Progenitor cell of endocrine pancreas (in vitro differentiated cells): ENCODE data around the gene CLIC1. TPM values are rescaled to one million over a fixed set of nuclear protein-coding genes. Genes with fewer than 3 reads are reported as not detected.
A peak's percentile ranks its signal among the peaks of the same experiment; 100 is the strongest.

Experiments
- DNase-seq: peaks from one replicate; pipeline ENCODE4 v3.0.0; 2021; ENCODE audit warnings: low spot score; ENCODE audit not compliant: unreplicated experiment
- H3K27ac Mint-ChIP-seq: 2 replicates; pipeline ENCODE4 v1.8.0; 2021; ENCODE audit warnings: mild to moderate bottlenecking, moderate library complexity, mixed read lengths
- H3K27me3 Mint-ChIP-seq: 2 replicates; pipeline ENCODE4 v1.8.0; 2021; ENCODE audit warnings: mixed read lengths
- H3K36me3 Mint-ChIP-seq: 2 replicates; pipeline ENCODE4 v1.8.0; 2022; ENCODE audit warnings: mixed read lengths; ENCODE audit not compliant: insufficient read depth
- H3K4me1 Mint-ChIP-seq: 2 replicates; pipeline ENCODE4 v1.8.0; 2021; ENCODE audit warnings: low read depth, mixed read lengths
- H3K4me3 Mint-ChIP-seq: 2 replicates; pipeline ENCODE4 v1.8.0; 2021; ENCODE audit warnings: low read depth, mild to moderate bottlenecking, moderate library complexity, mixed read lengths
- H3K9me3 Mint-ChIP-seq: 2 replicates; pipeline ENCODE4 v1.8.0; 2021; ENCODE audit warnings: low read depth, mixed read lengths
- CTCF ChIP-seq: fragments of 200-600 bp; sonication (generic); IDR thresholded peaks from one replicate; pipeline ENCODE4 v1.5.0; 2021; ENCODE audit warnings: antibody characterized with exemption, mild to moderate bottlenecking; ENCODE audit not compliant: unreplicated experiment
- total RNA-seq: library from RNA; stranded (reverse); gene quantifications from 2 replicates; pipeline ENCODE4 v1.2.1, GENCODE V29; 2021

The CLIC1 gene
- total RNA-seq, 1 donor from 2014 or later, result 275 TPM

- no peaks in the 10 kb centered on the region for H3K9me3 Mint-ChIP-seq
- H3K27ac Mint-ChIP-seq, result peak within 1 kb of the TSS; percentile 74
- TF ChIP-seq CTCF, result no peak
- H3K27me3 Mint-ChIP-seq, result no peaks in the 10 kb centered on the region
- H3K4me1 Mint-ChIP-seq, result peaks cover 5% of the 10 kb centered on the region
- no peak for DNase-seq
- no peak within 1 kb of the TSS for H3K4me3 Mint-ChIP-seq
- peaks cover 25% of the 10 kb centered on the region for H3K36me3 Mint-ChIP-seq
Measured at GRCh38 chr6:31723245-31723979, 12.9 kb downstream of the CLIC1 start, which contains the start of gene MPIG6B. TSS of gene MPIG6B (plus strand) at chr6:31723373. CDS start at chr6:31723384, 11 bp downstream.

GRCh38 chr6:31722173-31722572 is 14.2 kb downstream of the CLIC1 start:
- peaks cover 17% of the 10 kb centered on the region for H3K4me1 Mint-ChIP-seq
- no peaks in the 10 kb centered on the region for H3K27me3 Mint-ChIP-seq
- H3K4me3 Mint-ChIP-seq, result no peak overlapping the region
- TF ChIP-seq CTCF, result no peak
- peaks cover 21% of the 10 kb centered on the region for H3K36me3 Mint-ChIP-seq
- no peak overlapping the region for H3K27ac Mint-ChIP-seq
- no peaks in the 10 kb centered on the region for H3K9me3 Mint-ChIP-seq
- no peak for DNase-seq

GRCh38 chr6:31721351-31722020 is 14.8 kb downstream of the CLIC1 start, which contains the start of gene LY6G6C:
TSS of gene LY6G6C (minus strand) at chr6:31721746. CDS start at chr6:31721679, 67 bp downstream.
- Mint-ChIP-seq H3K4me3 (no peak within 1 kb of the TSS), H3K9me3 (no peaks in the 10 kb centered on the region), H3K27ac (no peak within 1 kb of the TSS), H3K36me3 (peaks cover 15% of the 10 kb centered on the region), H3K4me1 (peaks cover 17% of the 10 kb centered on the region), H3K27me3 (no peaks in the 10 kb centered on the region)
- no peak for DNase-seq
- TF ChIP-seq CTCF, result no peak

GRCh38 chr6:31720196-31720770 is 16.0 kb downstream of the CLIC1 start:
- H3K27ac Mint-ChIP-seq, result no peak overlapping the region
- H3K27me3 Mint-ChIP-seq, result no peaks in the 10 kb centered on the region

More at GRCh38 chr6:31720196-31720770, 16.0 kb downstream of the CLIC1 start:
- no peaks in the 10 kb centered on the region for H3K9me3 Mint-ChIP-seq
- peaks cover 7% of the 10 kb centered on the region for H3K36me3 Mint-ChIP-seq
- H3K4me3 Mint-ChIP-seq, result no peak overlapping the region
- peaks cover 17% of the 10 kb centered on the region for H3K4me1 Mint-ChIP-seq
- TF ChIP-seq CTCF, result no peak
- DNase-seq, result no peak
